MM.1S (cell line): ENCODE measurements around the gene API5.

Experiments
- EZH2phosphoT487 ChIP-seq: fragments of 300-600 bp; sonication (generic); IDR thresholded peaks from 2 replicates; pipeline ENCODE4 v1.6.1; 2018; ENCODE audit warnings: antibody characterized with exemption, low read length
- TF ChIP-seq, protein P1 (sequence below): fragments of 300-600 bp; sonication (generic); IDR thresholded peaks from 2 replicates; pipeline ENCODE4 v1.5.1; 2016; ENCODE audit warnings: antibody characterized with exemption, low read length, mixed read lengths

- TF ChIP-seq, protein P1, sequence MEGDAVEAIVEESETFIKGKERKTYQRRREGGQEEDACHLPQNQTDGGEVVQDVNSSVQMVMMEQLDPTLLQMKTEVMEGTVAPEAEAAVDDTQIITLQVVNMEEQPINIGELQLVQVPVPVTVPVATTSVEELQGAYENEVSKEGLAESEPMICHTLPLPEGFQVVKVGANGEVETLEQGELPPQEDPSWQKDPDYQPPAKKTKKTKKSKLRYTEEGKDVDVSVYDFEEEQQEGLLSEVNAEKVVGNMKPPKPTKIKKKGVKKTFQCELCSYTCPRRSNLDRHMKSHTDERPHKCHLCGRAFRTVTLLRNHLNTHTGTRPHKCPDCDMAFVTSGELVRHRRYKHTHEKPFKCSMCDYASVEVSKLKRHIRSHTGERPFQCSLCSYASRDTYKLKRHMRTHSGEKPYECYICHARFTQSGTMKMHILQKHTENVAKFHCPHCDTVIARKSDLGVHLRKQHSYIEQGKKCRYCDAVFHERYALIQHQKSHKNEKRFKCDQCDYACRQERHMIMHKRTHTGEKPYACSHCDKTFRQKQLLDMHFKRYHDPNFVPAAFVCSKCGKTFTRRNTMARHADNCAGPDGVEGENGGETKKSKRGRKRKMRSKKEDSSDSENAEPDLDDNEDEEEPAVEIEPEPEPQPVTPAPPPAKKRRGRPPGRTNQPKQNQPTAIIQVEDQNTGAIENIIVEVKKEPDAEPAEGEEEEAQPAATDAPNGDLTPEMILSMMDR, result no peak
- no peak for TF ChIP-seq EZH2phosphoT487
Measured at GRCh38 chr11:43354311-43354710, 42.5 kb downstream of the API5 start.
